GM12801 (cell line): ENCODE data around the gene NOP10.

Experiments used
- TF ChIP-seq, protein P1 (sequence below): IDR thresholded peaks from one replicate; pipeline ENCODE4 v1.5.1; 2011; ENCODE audit warnings: control low read depth; ENCODE audit not compliant: insufficient read length; ENCODE audit errors: extremely low read depth

Gene NOP10

DNA sequence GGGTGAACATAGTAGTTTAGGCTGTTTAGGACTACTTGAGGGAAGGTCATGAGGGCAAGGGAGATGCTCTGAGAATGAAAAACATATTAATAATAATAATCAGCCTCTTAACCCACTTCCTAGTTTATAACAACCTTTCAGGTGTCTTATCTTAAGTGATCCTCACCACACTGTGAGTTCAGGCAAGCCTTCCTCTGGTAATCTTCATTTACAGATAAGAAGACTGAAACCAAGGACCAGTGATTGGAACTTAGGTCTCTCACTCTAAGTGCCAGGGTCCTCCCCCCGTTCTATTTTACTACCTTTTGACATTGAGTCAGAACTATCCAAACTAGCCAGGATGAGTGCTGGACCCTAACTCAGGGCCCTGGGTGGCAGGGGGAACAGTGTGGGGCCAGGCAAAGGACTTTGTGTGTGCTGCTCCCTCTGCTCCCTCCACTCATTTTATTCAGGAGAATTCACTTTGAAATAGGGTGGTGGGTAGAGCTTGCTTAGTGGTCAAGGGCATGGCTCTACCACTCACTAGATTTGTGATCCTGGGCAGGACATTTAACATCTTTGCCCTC, 5.9 kb upstream of the NOP10 start:
- TF ChIP-seq, protein P1, sequence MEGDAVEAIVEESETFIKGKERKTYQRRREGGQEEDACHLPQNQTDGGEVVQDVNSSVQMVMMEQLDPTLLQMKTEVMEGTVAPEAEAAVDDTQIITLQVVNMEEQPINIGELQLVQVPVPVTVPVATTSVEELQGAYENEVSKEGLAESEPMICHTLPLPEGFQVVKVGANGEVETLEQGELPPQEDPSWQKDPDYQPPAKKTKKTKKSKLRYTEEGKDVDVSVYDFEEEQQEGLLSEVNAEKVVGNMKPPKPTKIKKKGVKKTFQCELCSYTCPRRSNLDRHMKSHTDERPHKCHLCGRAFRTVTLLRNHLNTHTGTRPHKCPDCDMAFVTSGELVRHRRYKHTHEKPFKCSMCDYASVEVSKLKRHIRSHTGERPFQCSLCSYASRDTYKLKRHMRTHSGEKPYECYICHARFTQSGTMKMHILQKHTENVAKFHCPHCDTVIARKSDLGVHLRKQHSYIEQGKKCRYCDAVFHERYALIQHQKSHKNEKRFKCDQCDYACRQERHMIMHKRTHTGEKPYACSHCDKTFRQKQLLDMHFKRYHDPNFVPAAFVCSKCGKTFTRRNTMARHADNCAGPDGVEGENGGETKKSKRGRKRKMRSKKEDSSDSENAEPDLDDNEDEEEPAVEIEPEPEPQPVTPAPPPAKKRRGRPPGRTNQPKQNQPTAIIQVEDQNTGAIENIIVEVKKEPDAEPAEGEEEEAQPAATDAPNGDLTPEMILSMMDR, result no peak

DNA sequence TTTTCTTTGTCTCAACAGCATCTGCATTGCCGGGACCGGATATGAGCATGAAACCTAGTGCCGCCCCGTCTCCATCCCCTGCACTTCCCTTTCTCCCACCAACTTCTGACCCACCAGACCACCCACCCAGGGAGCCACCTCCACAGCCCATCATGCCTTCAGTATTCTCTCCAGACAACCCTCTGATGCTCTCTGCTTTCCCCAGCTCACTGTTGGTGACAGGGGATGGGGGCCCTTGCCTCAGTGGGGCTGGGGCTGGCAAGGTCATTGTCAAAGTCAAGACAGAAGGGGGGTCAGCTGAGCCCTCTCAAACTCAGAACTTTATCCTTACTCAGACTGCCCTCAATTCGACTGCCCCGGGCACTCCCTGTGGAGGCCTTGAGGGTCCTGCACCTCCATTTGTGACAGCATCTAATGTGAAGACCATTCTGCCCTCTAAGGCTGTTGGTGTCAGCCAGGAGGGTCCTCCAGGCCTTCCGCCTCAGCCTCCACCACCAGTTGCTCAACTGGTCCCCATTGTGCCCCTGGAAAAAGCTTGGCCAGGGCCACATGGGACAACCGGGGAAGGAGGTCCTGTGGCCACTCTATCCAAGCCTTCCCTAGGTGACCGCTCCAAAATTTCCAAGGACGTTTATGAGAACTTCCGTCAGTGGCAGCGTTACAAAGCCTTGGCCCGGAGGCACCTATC, 5.2 kb upstream of the NOP10 start:
- TF ChIP-seq, protein P1, result no peak

DNA sequence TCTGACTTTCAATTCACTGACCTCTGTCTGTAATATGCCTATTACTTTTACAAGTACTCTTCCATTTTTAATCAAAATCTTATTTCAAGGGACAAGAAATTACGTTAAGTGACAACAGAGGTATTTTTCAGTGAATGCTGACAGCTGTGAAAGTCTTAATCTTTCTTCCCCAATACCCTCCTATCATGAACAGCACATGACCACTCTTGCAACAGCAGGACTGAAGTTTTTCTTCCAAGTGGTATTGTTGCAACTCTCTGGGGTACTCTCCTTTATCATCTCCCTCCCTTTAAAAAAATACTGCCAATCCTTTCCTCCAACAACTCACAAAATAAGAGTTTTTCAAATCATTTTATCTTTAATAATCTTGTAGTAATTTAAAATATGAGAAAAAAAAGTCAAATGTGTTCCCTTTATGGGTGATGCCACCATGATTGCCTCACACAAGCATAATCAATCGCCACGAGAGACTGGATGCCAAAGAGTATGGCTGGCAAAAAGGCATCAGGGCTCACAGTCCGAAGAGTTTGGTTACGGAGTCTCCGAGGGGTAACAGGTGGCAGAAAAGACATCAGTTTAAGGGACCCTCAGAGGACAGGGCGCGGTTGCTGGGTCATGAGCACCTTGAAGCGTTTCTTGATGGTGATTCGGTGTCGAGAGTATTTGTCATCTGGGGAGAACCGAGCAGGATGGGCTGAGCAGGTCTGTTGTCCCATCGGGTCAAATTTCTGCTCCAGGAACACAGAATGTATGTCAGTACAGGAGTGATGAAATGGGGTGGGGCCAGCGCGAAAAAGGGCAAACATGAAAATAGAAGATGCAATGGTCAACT, 1.3 kb downstream of the NOP10 start:
- TF ChIP-seq, protein P1, result no peak

DNA sequence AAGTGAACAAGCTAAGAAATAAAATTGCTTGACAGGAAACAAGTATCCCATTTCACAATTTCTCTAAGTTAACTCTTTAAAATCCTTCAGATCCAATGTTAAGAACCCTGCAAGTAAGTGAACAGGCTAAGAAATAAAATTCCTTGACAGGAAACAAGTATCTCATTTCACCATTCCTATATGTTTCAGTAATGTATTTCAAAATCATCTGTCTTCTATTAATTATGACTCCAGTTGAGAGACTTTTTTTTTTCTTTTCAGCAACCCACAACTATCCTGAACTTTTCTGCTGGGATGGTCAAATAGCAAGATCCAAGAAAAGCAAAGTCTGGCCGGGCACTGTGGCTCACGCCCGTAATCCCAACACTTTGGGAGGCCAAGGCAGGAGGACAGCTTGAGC, 3.0 kb downstream of the NOP10 start:
- TF ChIP-seq, protein P1, result no peak

DNA sequence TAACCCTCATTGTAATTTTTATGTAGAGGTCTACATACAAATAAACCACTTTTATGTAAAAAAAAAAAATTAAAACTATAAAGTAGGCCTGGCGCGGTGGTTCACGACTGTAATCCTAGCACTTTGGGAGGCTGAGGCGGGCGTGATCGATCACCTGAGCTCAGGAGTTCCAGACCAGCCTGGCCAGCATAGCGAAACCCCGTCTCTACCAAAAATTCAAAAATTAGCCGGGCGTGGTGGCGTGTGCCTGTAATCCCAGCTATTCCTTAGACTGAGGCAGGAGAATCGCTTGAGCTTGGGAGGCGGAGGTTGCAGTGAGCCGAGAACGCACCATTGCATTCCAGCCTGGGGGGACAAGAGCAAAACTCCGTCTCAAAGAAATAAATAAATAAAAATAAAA, 4.6 kb downstream of the NOP10 start:
- TF ChIP-seq, protein P1, result no peak

DNA sequence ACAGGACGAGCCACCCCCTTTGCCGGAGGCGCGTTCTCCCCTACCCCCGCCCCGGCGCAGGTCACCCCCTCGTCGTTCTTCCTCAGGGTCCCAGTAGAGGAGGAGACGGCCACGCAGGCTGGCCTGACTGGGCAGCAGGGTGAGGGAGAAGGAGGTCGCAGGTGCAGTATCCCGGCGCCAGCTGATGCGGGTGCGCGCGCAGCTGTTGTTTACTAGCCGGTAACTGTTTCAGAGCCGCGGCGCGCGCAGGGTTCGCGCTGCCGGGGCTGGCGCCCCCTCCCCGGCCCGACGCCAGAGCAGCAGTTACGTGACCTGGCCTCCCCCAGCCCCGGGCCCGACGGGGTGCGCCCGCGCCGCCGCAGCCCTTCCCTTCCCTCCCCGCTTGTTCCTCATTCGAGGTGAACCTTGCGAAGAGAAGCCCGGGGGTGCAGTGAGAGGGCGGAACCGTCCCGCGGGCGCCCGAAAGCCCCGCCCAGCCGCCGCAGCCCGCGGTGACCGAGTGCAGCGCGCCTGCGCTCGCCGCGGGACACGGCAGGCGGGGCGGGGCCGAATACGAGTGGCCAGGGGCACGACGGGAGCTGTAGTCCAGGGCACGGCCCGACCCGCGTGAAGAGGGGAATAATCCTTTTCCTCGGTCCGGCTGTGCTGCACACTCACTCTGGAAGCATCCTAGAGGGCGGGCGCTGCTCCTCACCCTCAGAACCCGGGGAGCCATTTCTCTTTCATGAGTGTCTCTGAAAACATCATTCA, 5.2 kb downstream of the NOP10 start, which contains the start of gene SLC12A6:
TSS of gene SLC12A6 (minus strand) at position 225 of the 750 bp plus-strand sequence. CDS start 1,101 bp downstream, outside the sequence.
- TF ChIP-seq, protein P1, result no peak

DNA sequence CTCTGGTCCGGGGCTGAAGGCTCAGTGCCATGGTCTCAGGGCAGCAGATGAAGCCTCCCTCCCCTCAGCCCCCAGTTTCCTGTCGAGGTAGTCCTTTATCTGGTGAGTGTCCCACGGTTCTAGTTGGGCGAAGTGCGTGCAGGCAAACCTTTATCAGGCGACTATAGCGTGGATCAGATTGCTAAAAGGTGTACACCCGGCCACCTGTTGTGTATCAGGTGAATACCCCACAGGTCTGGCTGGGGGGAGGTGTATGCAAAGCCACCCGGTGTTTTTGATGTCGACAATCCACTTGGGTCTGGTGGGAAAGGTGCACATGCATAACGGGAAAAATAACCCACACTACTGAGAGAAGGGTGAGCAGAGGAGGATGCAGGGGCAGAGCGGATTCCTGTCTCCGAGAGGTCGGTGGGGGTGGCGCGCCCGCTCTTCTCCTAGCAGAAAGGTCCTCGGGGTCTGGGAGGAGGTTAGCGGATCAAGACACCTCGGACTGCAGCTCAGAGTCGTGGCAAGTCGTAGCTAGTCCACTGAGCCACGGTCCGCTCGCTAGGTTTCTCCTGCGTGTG, 5.9 kb downstream of the NOP10 start:
- TF ChIP-seq, protein P1, result no peak
